K562 (cell line): Measurements from ENCODE around the gene PGAP2. TPM values are rescaled to one million over a fixed set of nuclear protein-coding genes. Genes with fewer than 3 reads are reported as not detected.

ENCODE experiments used
- ARID2 ChIP-seq: fragments of 450-650 bp; IDR thresholded peaks from 2 replicates; pipeline ENCODE4 v1.6.1; 2017; ENCODE audit warnings: antibody characterized with exemption, mild to moderate bottlenecking
- CEBPG ChIP-seq, 3 experiments: fragments of 200-800 bp in 1 of 3; sonication (Bioruptor generic) in 1 of 3; sonication (generic) in 1 of 3; formaldehyde crosslinking in 1 of 3; IDR thresholded peaks in 2 of 3; conservative IDR thresholded peaks in 1 of 3; 2 replicates each; pipeline versions ENCODE4 v1.6.1 to v1.8.0; 2016 to 2022; ENCODE audit warnings: missing compliant biosample characterization in 2 of 3, missing genetic modification characterization in 2 of 3, mild to moderate bottlenecking in 1 of 3, missing genetic modification reagents in 1 of 3
- CHD2 ChIP-seq: IDR thresholded peaks from 2 replicates; pipeline ENCODE4 v1.6.1; 2011; ENCODE audit warnings: low read depth, low read length
- CREM ChIP-seq: IDR thresholded peaks from 2 replicates; pipeline ENCODE4 v1.6.1; 2014; ENCODE audit warnings: antibody characterized with exemption, low read depth
- ELK3 ChIP-seq: fragments of 450-650 bp; formaldehyde crosslinking; IDR thresholded peaks from 2 replicates; pipeline ENCODE4 v1.4.0; 2020; ENCODE audit warnings: mild to moderate bottlenecking
- FOSL1 ChIP-seq: fragments of 200-800 bp; sonication (Bioruptor generic); conservative IDR thresholded peaks from 2 replicates; pipeline ENCODE4 v1.6.1; 2016; ENCODE audit warnings: missing genetic modification characterization, missing compliant biosample characterization
- ID3 ChIP-seq, 2 experiments: fragments of 250-450 bp in 1 of 2; fragments of 450-650 bp in 1 of 2; sonication (Bioruptor Pico) in 1 of 2; IDR thresholded peaks; 2 replicates each; pipeline versions ENCODE4 v1.6.1 to v1.8.0; 2016 to 2021; ENCODE audit warnings: mild to moderate bottlenecking in 2 of 2, moderate library complexity in 2 of 2, missing compliant biosample characterization in 1 of 2, missing genetic modification characterization in 1 of 2
- KDM2B ChIP-seq: fragments of 250-450 bp; sonication (Bioruptor Pico); IDR thresholded peaks from 2 replicates; pipeline ENCODE4 v1.8.0; 2021; ENCODE audit warnings: mild to moderate bottlenecking, moderate library complexity
- MAZ ChIP-seq, 2 experiments: fragments of 450-650 bp in 1 of 2; sonication (generic) in 1 of 2; formaldehyde crosslinking; IDR thresholded peaks in 1 of 2; conservative IDR thresholded peaks in 1 of 2; 2 replicates each; pipeline versions ENCODE4 v1.4.0 to v1.5.0; 2020; ENCODE audit warnings: mild to moderate bottlenecking in 1 of 2, missing genetic modification reagents in 1 of 2
- MTF1 ChIP-seq: fragments of 250-450 bp; sonication (Bioruptor Pico); IDR thresholded peaks from 2 replicates; pipeline ENCODE4 v1.9.0; 2021; ENCODE audit warnings: moderate library complexity, mild to moderate bottlenecking, inconsistent platforms, borderline replicate concordance
- NELFE ChIP-seq: IDR thresholded peaks from 2 replicates; pipeline ENCODE4 v1.6.1; 2011; ENCODE audit warnings: mild to moderate bottlenecking; ENCODE audit not compliant: insufficient read depth, insufficient read length
- PHF21A ChIP-seq: fragments of 450-650 bp; IDR thresholded peaks from 2 replicates; pipeline ENCODE4 v1.6.1; 2017; ENCODE audit warnings: low read depth, borderline replicate concordance
- SETDB1 ChIP-seq: IDR thresholded peaks from one replicate; pipeline ENCODE4 v1.6.1; 2012; ENCODE audit warnings: low read length, control low read depth, inconsistent platforms
- SMAD1 ChIP-seq: fragments of 150-350 bp; IDR thresholded peaks from 2 replicates; pipeline ENCODE4 v1.6.1; 2014; ENCODE audit warnings: low read length, low read depth; ENCODE audit not compliant: partially characterized antibody
- TRIM28 ChIP-seq: fragments of 450-650 bp; IDR thresholded peaks from 2 replicates; pipeline ENCODE4 v1.6.1; 2017
- VEZF1 ChIP-seq: fragments of 200-800 bp; sonication (Bioruptor generic); IDR thresholded peaks from 2 replicates; pipeline ENCODE4 v1.6.1; 2017; ENCODE audit warnings: missing genetic modification characterization, missing compliant biosample characterization
- ZNF253 ChIP-seq: fragments of 250-450 bp; sonication (Bioruptor Pico); conservative IDR thresholded peaks from 2 replicates; pipeline ENCODE4 v1.6.1; 2021; ENCODE audit warnings: mild to moderate bottlenecking
- ZNF586 ChIP-seq: fragments of 450-650 bp; formaldehyde crosslinking; conservative IDR thresholded peaks from 2 replicates; pipeline ENCODE4 v1.4.0; 2020; ENCODE audit warnings: mild to moderate bottlenecking, moderate library complexity
- ZSCAN32 ChIP-seq: fragments of 450-650 bp; formaldehyde crosslinking; IDR thresholded peaks from 2 replicates; pipeline ENCODE4 v1.4.0; 2020; ENCODE audit warnings: mild to moderate bottlenecking, moderate library complexity
- polyA plus RNA-seq, 8 experiments: library from polyadenylated mRNA; depleted of rRNA in 4 of 8; stranded (reverse) in 5 of 8; unstranded in 3 of 8; fragments of >200 nt; fragmentation: Nextera tagmentation in 2 of 8; fragmentation: Illumina TruSeq in 1 of 8; extraction: Ambion mirVana in 2 of 8; extraction: Trizol in 1 of 8; gene quantifications; 2 replicates each; pipeline versions ENCODE4 v1.2.1 to v1.2.3, GENCODE V29; 2011 to 2014; ENCODE audit warnings: inconsistent platforms in 1 of 8, missing spikeins in 1 of 8
- total RNA-seq, 7 experiments: library from RNA; depleted of rRNA in 6 of 7; stranded (reverse); fragments of >200 nt in 6 of 7; fragmentation: Illumina TruSeq in 2 of 7; extraction: Trizol in 2 of 7; gene quantifications; 2 replicates each; pipeline versions ENCODE4 v1.2.1 to v1.2.3, GENCODE V29; 2011 to 2021; ENCODE audit warnings: low replicate concordance in 1 of 7
- TF ChIP-seq, protein P1 (sequence below), 2 experiments: fragments of 150-350 bp in 1 of 2; IDR thresholded peaks; 2 replicates each; pipeline ENCODE4 v1.6.1; 2012 to 2016; ENCODE audit warnings: low read depth in 2 of 2, low read length in 2 of 2, mild to moderate bottlenecking in 1 of 2, moderate library complexity in 1 of 2
- TF ChIP-seq, protein P2 (sequence below): fragments of 450-650 bp; IDR thresholded peaks from 2 replicates; pipeline ENCODE4 v1.6.1; 2016; ENCODE audit warnings: missing biosample characterization, missing genetic modification characterization

Gene PGAP2
- total and polyA plus RNA-seq, 9 of the 15 experiments (the other 6 are each of a cell fraction or from before 2014, with no cell fraction given): 17.9 to 47.2 (median 33.7) TPM

- TF ChIP-seq, protein P1, sequence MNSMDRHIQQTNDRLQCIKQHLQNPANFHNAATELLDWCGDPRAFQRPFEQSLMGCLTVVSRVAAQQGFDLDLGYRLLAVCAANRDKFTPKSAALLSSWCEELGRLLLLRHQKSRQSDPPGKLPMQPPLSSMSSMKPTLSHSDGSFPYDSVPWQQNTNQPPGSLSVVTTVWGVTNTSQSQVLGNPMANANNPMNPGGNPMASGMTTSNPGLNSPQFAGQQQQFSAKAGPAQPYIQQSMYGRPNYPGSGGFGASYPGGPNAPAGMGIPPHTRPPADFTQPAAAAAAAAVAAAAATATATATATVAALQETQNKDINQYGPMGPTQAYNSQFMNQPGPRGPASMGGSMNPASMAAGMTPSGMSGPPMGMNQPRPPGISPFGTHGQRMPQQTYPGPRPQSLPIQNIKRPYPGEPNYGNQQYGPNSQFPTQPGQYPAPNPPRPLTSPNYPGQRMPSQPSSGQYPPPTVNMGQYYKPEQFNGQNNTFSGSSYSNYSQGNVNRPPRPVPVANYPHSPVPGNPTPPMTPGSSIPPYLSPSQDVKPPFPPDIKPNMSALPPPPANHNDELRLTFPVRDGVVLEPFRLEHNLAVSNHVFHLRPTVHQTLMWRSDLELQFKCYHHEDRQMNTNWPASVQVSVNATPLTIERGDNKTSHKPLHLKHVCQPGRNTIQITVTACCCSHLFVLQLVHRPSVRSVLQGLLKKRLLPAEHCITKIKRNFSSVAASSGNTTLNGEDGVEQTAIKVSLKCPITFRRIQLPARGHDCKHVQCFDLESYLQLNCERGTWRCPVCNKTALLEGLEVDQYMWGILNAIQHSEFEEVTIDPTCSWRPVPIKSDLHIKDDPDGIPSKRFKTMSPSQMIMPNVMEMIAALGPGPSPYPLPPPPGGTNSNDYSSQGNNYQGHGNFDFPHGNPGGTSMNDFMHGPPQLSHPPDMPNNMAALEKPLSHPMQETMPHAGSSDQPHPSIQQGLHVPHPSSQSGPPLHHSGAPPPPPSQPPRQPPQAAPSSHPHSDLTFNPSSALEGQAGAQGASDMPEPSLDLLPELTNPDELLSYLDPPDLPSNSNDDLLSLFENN (IDR thresholded peaks at IDR 0.05; ENCODE audit: low read depth in 2 of 2, low read length in 2 of 2): no peak
- TF ChIP-seq CREM (0 out of 2 replicates have a peak, but pooled peaks have one; percentile 11), VEZF1 (CRISPR knock-in tag) (peak; percentile 46), ZNF586 (CRISPR knock-in tag) (no peak), MAZ (CRISPR knock-in tag; conservative IDR thresholded peaks at IDR 0.05 in 1 of 2, IDR thresholded peaks at IDR 0.05 in 1 of 2) (peak in 1 of 2 experiments; percentile 86; a peak in 2 of 4 replicates), ARID2 (no peak), KDM2B (CRISPR knock-in tag) (no peak), FOSL1 (tag) (no peak), MTF1 (CRISPR knock-in tag) (no peak), ID3 (CRISPR knock-in tag; IDR thresholded peaks at IDR 0.05) (no peak), ID3 (tag; IDR thresholded peaks at IDR 0.05) (no peak), NELFE (no peak), TRIM28 (no peak), SETDB1 (no peak), CHD2 (no peak), CEBPG (CRISPR knock-in tag; IDR thresholded peaks at IDR 0.05) (peak; percentile 86), CEBPG (tag; conservative IDR thresholded peaks at IDR 0.05 in 1 of 2, IDR thresholded peaks at IDR 0.05 in 1 of 2) (peak; percentile 58 to 89; a peak in 3 of 4 replicates), SMAD1 (no peak), ZSCAN32 (no peak), ZNF253 (CRISPR knock-in tag) (no peak), ELK3 (CRISPR knock-in tag) (no peak), PHF21A (no peak)
- TF ChIP-seq, protein P2, sequence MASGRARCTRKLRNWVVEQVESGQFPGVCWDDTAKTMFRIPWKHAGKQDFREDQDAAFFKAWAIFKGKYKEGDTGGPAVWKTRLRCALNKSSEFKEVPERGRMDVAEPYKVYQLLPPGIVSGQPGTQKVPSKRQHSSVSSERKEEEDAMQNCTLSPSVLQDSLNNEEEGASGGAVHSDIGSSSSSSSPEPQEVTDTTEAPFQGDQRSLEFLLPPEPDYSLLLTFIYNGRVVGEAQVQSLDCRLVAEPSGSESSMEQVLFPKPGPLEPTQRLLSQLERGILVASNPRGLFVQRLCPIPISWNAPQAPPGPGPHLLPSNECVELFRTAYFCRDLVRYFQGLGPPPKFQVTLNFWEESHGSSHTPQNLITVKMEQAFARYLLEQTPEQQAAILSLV (tag): no peak
Observed at GRCh38 chr11:3837793-3838192, 29.4 kb downstream of the PGAP2 start (continued).
